Left lung (tissue), 10 donors: ENCODE data around the gene MYEOV. TPM values are rescaled to one million over a fixed set of nuclear protein-coding genes. Genes with fewer than 3 reads are reported as not detected.

Experiments used
- ATAC-seq: fragments of 200-7000 bp; cut with Tn5 transposase; one replicate; pipeline ENCODE4 v1.9.1; 2020; ENCODE audit warnings: moderate library complexity
- DNase-seq, 4 donors: peaks; one replicate each; pipeline ENCODE4 v3.0.0-alpha.2; 2013 to 2020
- H3K27ac ChIP-seq, 2 donors: fragments of 200-600 bp; sonication (generic) in 1 of 2; one replicate each; pipeline versions ENCODE4 v1.5.0 to v1.8.0; 2020 to 2021
- H3K27me3 ChIP-seq, 2 donors: fragments of 200-600 bp; sonication (generic) in 1 of 2; one replicate each; pipeline versions ENCODE4 v1.5.0 to v1.8.0; 2020 to 2021
- H3K36me3 ChIP-seq, 2 donors: fragments of 200-600 bp; sonication (generic) in 1 of 2; one replicate each; pipeline versions ENCODE4 v1.5.0 to v1.8.0; 2020 to 2021
- H3K4me1 ChIP-seq, 2 donors: fragments of 200-600 bp; one replicate each; pipeline ENCODE4 v1.8.0; 2021
- H3K4me3 ChIP-seq, 2 donors: fragments of 200-600 bp; sonication (generic) in 1 of 2; one replicate each; pipeline versions ENCODE4 v1.5.0 to v1.8.0; 2020 to 2021; ENCODE audit warnings: mild to moderate bottlenecking in 1 of 2
- H3K9me3 ChIP-seq, 2 donors: fragments of 200-600 bp; sonication (generic) in 1 of 2; one replicate each; pipeline versions ENCODE4 v1.5.0 to v1.8.0; 2020 to 2021
- CTCF ChIP-seq, 2 donors: fragments of 200-600 bp; sonication (generic) in 1 of 2; IDR thresholded peaks; one replicate each; pipeline versions ENCODE4 v1.5.0 to v1.8.0; 2021; ENCODE audit warnings: antibody characterized with exemption in 2 of 2
- intact Hi-C, 2 donors: fragments of 100-400 bp; cut with DNase I; formaldehyde crosslinking; loops; one replicate each; pipeline versions ENCODE4 v1.11.2 to v1.14.2; 2022
- polyA plus RNA-seq, 6 donors: library from polyadenylated mRNA; unstranded; fragments of 120-200 nt; gene quantifications; one replicate each; pipeline ENCODE4 v1.2.1, GENCODE V29; 2013; ENCODE audit not compliant: insufficient read length in 6 of 6
- total RNA-seq, 2 donors: library from RNA; stranded (reverse); fragmentation: NEBNext Ultra II Directional; extraction: Animal tissue kit (Norgen Biotek cat#: 25700); gene quantifications; one replicate each; pipeline ENCODE4 v1.2.1, GENCODE V29; 2021
- donor health status: DM: no; HTN: yes; CAD: no.
- donor health status: DM: no; HTN: no; CAD: no.

Gene MYEOV
- total and polyA plus RNA-seq, 8 donors, result 0.31 to 0.85 (median 0.47) TPM; not detected in 1

GRCh38 chr11:69290806-69291205 is 3.1 kb upstream of the MYEOV start:
- no peak for DNase-seq
- H3K27ac ChIP-seq, result no peak overlapping the region
- H3K27me3 ChIP-seq, result no peaks in the 10 kb centered on the region
- no peaks in the 10 kb centered on the region for H3K36me3 ChIP-seq
- TF ChIP-seq CTCF (IDR thresholded peaks at IDR 0.05), result no peak
- H3K4me3 ChIP-seq, result no peak overlapping the region
- no peaks in the 10 kb centered on the region for H3K9me3 ChIP-seq
- intact Hi-C loops, result loop anchor here (10.0 kb wide), 2 partner anchors 154 to 354 kb away; partner anchors contain the start of gene CCND1 (in 1 of the 2)
- peaks cover 4 to 39% of the 10 kb centered on the region in 2 donors for H3K4me1 ChIP-seq
- ATAC-seq, result no peak

GRCh38 chr11:69291459-69292110 is 2.4 kb upstream of the MYEOV start:
- Histone ChIP-seq H3K4me1 (peaks cover 7 to 47% of the 10 kb centered on the region in 2 donors), H3K36me3 (no peaks in the 10 kb centered on the region)
- intact Hi-C loops, result loop anchor here (2.0 to 10.0 kb wide), 3 partner anchors 153 to 353 kb away; partner anchors contain the start of gene CCND1 (in 2 of the 2)

GRCh38 chr11:69292221-69292648 is 1.7 kb upstream of the MYEOV start:
- Histone ChIP-seq H3K4me1 (peaks cover 14 to 54% of the 10 kb centered on the region in 2 donors), H3K27me3 (no peaks in the 10 kb centered on the region), H3K36me3 (no peaks in the 10 kb centered on the region), H3K4me3 (no peak overlapping the region), H3K9me3 (no peaks in the 10 kb centered on the region), H3K27ac (no peak overlapping the region)
- DNase-seq, result peak in 2 of 4 donors; percentile 54 to 87
- ATAC-seq, result no peak
- TF ChIP-seq CTCF (IDR thresholded peaks at IDR 0.05), result peak; percentile 68 to 86
- intact Hi-C loops, result loop anchor here (2.0 to 10.0 kb wide), 3 partner anchors 153 to 353 kb away; partner anchors contain the start of gene CCND1 (in 2 of the 2)

More at GRCh38 chr11:69291459-69292110, 2.4 kb upstream of the MYEOV start:
- Histone ChIP-seq H3K27ac (no peak overlapping the region), H3K27me3 (no peaks in the 10 kb centered on the region), H3K9me3 (no peaks in the 10 kb centered on the region), H3K4me3 (no peak overlapping the region)
- no peak for TF ChIP-seq CTCF (IDR thresholded peaks at IDR 0.05)
- DNase-seq, result no peak
- no peak for ATAC-seq

GRCh38 chr11:69293087-69293486 is 868 bp upstream of the MYEOV start:
- peaks cover 22 to 62% of the 10 kb centered on the region in 2 donors for H3K4me1 ChIP-seq
- peak; percentile 68 for ATAC-seq
- intact Hi-C loops, result loop anchor here (2.0 to 10.0 kb wide), 3 partner anchors 152 to 352 kb away; partner anchors contain the start of gene CCND1 (in 2 of the 2)

More at GRCh38 chr11:69293087-69293486, 868 bp upstream of the MYEOV start:
- no peaks in the 10 kb centered on the region for H3K27me3 ChIP-seq
- H3K4me3 ChIP-seq, result no peak overlapping the region
- H3K9me3 ChIP-seq, result no peaks in the 10 kb centered on the region
- no peak for TF ChIP-seq CTCF (IDR thresholded peaks at IDR 0.05)
- DNase-seq, result peak in 1 of 4 donors; percentile 73
- H3K27ac ChIP-seq, result no peak overlapping the region
- no peaks in the 10 kb centered on the region for H3K36me3 ChIP-seq
